Chondrocyte (in vitro differentiated cells): Measurements from ENCODE around the gene IL2RA. TPM values are rescaled to one million over a fixed set of nuclear protein-coding genes. Genes with fewer than 3 reads are reported as not detected.
"Not testable (repeated sequence)": the region's sequence is repeated elsewhere in the genome, so short reads cannot be mapped to it uniquely, and the experiment has no call there.

Experiments
- DNase-seq: peaks from one replicate; pipeline ENCODE4 v3.0.0; 2021; ENCODE audit warnings: mixed read lengths, low spot score
- H3K27ac Mint-ChIP-seq: one replicate; pipeline ENCODE4 v1.8.0; 2021; ENCODE audit warnings: mild to moderate bottlenecking, moderate library complexity, mixed read lengths; ENCODE audit not compliant: unreplicated experiment
- H3K27me3 Mint-ChIP-seq: 2 replicates; pipeline ENCODE4 v1.8.0; 2021; ENCODE audit warnings: low read depth, mixed read lengths
- H3K36me3 Mint-ChIP-seq: 2 replicates; pipeline ENCODE4 v1.8.0; 2021; ENCODE audit warnings: low read depth, mixed read lengths
- H3K4me1 Mint-ChIP-seq: 2 replicates; pipeline ENCODE4 v1.8.0; 2021; ENCODE audit warnings: low read depth, mild to moderate bottlenecking, mixed read lengths
- H3K4me3 Mint-ChIP-seq: one replicate; pipeline ENCODE4 v1.8.0; 2021; ENCODE audit warnings: mild to moderate bottlenecking, moderate library complexity, mixed read lengths; ENCODE audit not compliant: unreplicated experiment
- H3K9me3 Mint-ChIP-seq: 2 replicates; pipeline ENCODE4 v1.8.0; 2021; ENCODE audit warnings: low read depth, mixed read lengths
- CTCF ChIP-seq: fragments of 200-600 bp; sonication (generic); IDR thresholded peaks from 2 replicates; pipeline ENCODE4 v1.5.0; 2021; ENCODE audit warnings: antibody characterized with exemption, mild to moderate bottlenecking, moderate library complexity
- total RNA-seq: library from RNA; stranded (reverse); gene quantifications from 3 replicates; pipeline ENCODE4 v1.2.1, GENCODE V29; 2021

The IL2RA gene
- total RNA-seq, 1 donor from 2014 or later, result not detected

GRCh38 chr10:6045314-6045848 lies 16.8 kb downstream of the IL2RA start:
- no peak overlapping the region for H3K4me3 Mint-ChIP-seq
- no peak overlapping the region for H3K27ac Mint-ChIP-seq
- H3K4me1 Mint-ChIP-seq, result no peaks in the 10 kb centered on the region
- DNase-seq, result no peak
- TF ChIP-seq CTCF, result no peak
- peaks cover 64% of the 10 kb centered on the region for H3K27me3 Mint-ChIP-seq
- no peaks in the 10 kb centered on the region for H3K9me3 Mint-ChIP-seq
- no peaks in the 10 kb centered on the region for H3K36me3 Mint-ChIP-seq

- no peaks in the 10 kb centered on the region for H3K36me3 Mint-ChIP-seq
- TF ChIP-seq CTCF, result no peak
- no peaks in the 10 kb centered on the region for H3K9me3 Mint-ChIP-seq
- peaks cover 59% of the 10 kb centered on the region for H3K27me3 Mint-ChIP-seq
- DNase-seq, result no peak
- no peak overlapping the region for H3K4me3 Mint-ChIP-seq
- H3K27ac Mint-ChIP-seq, result no peak overlapping the region
- no peaks in the 10 kb centered on the region for H3K4me1 Mint-ChIP-seq
These were observed 17.3 kb downstream of the IL2RA start for GRCh38 chr10:6044751-6045313.

GRCh38 chr10:6044060-6044459 lies 18.1 kb downstream of the IL2RA start:
- Mint-ChIP-seq H3K27me3 (peaks cover 58% of the 10 kb centered on the region), H3K9me3 (peaks cover 5% of the 10 kb centered on the region), H3K4me3 (no peak overlapping the region), H3K4me1 (no peaks in the 10 kb centered on the region), H3K36me3 (peaks cover 1% of the 10 kb centered on the region), H3K27ac (no peak overlapping the region)
- TF ChIP-seq CTCF, result no peak
- DNase-seq, result no peak

- not testable (repeated sequence) for H3K4me1 Mint-ChIP-seq, H3K36me3 Mint-ChIP-seq, DNase-seq, H3K4me3 Mint-ChIP-seq, H3K27ac Mint-ChIP-seq, H3K9me3 Mint-ChIP-seq
- peaks cover 55% of the 10 kb centered on the region for H3K27me3 Mint-ChIP-seq
These were observed 18.8 kb downstream of the IL2RA start for GRCh38 chr10:6043377-6043776.

GRCh38 chr10:6040205-6040604 lies 22.0 kb downstream of the IL2RA start:
- H3K27ac Mint-ChIP-seq, result no peak overlapping the region
- DNase-seq, result no peak
- no peaks in the 10 kb centered on the region for H3K4me1 Mint-ChIP-seq
- H3K36me3 Mint-ChIP-seq, result peaks cover 2% of the 10 kb centered on the region
- no peak overlapping the region for H3K4me3 Mint-ChIP-seq
- H3K9me3 Mint-ChIP-seq, result peaks cover 8% of the 10 kb centered on the region
- TF ChIP-seq CTCF, result no peak
- H3K27me3 Mint-ChIP-seq, result peaks cover 46% of the 10 kb centered on the region

GRCh38 chr10:6039711-6040110 lies 22.5 kb downstream of the IL2RA start:
- H3K9me3 Mint-ChIP-seq, result peaks cover 8% of the 10 kb centered on the region
- H3K27me3 Mint-ChIP-seq, result peaks cover 41% of the 10 kb centered on the region
- no peak overlapping the region for H3K4me3 Mint-ChIP-seq
- peaks cover 2% of the 10 kb centered on the region for H3K36me3 Mint-ChIP-seq
- no peak overlapping the region for H3K27ac Mint-ChIP-seq
- H3K4me1 Mint-ChIP-seq, result no peaks in the 10 kb centered on the region
- DNase-seq, result no peak
- TF ChIP-seq CTCF, result no peak
